ENCODE measurements around the gene NKPD1.

Gene NKPD1

GRCh38 chr19:45117167-45117594 lies 43.6 kb downstream of the NKPD1 start:
- DNase-seq (ENCODE audit: low read depth) = peak; percentile 76

DNA sequence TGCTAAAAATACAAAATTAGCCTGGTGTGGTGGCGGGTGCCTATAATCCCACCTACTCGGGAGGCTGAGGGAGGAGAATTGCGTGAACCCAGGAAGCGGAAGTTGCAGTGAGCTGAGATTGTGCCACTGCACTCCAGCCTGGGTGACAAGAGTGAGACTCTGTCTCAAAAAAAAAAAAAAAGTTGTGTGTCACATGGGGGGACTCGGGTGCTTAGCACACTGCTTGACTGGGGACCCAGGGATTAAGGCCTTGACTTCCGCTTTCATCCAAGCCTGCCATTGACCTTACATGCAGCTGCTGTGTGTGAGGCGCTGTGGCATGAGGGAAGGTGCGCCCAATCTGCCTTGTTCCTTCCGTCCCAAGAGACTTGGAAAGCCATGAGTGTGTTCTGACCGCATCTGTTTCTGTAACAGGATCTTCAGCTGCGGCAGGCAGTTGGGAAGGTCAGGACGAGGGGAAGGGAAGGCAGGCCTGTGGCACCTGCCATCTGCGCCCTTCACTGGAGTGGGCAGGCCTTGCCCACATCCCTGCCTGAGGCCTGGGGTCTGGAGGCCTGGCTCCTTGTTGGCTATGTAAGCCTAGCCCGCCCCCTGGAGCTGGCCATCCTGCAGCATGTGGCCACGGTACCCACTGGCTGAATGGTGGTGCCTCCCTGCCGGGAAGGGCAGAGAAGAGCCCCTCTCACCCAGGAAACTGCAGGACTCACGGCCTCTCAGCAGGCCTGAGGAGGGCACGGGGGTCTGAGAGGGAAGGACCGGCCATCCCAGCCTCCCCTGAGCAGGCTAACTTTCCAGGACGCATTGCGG lies 44.8 kb downstream of the NKPD1 start:
- no peak for DNase-seq (ENCODE audit: low read depth)

DNA sequence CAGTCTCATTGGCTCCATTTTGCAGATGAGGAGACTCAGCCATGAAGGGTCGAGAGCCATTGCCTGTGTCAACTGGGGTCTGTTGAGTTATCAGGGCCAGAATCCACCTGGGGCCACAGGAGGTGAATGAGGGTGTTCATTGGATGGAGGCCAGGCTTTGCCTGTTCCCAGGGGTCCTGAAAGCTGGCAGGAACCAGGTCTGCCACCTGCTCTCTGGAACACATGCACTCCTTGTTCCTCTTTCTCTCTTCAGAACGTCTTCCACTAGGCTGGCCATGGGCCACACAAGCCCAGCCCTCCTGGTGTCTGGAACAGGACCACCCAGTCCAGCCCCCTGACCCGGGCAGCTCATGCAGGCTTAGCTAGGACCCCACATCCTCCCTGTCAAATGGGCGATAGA lies 46.7 kb downstream of the NKPD1 start:
- DNase-seq (ENCODE audit: low read depth) = no peak

GRCh38 chr19:45113628-45114027 lies 47.2 kb downstream of the NKPD1 start:
- no peak for DNase-seq (ENCODE audit: low read depth)

GRCh38 chr19:45112111-45112827 lies 48.5 kb downstream of the NKPD1 start:
- no peak for DNase-seq (ENCODE audit: low read depth)

Data from amniotic epithelial cell (primary cell).